HT-29 (cell line): Measurements from ENCODE around the gene SLX4IP. TPM values are rescaled to one million over a fixed set of nuclear protein-coding genes. Genes with fewer than 3 reads are reported as not detected.

Experiments
- DNase-seq: peaks from one replicate; pipeline ENCODE4 v3.0.0-alpha.2; 2015; ENCODE audit warnings: low spot score
- total RNA-seq: library from RNA; depleted of rRNA; stranded (reverse); fragments of >200 nt; shearing (Covaris generic); gene quantifications from 2 replicates; pipeline ENCODE4 v1.2.3, GENCODE V29; 2014

SLX4IP gene
- total RNA-seq, 1 experiment from 2014 or later = 1.4 TPM

- DNase-seq = no peak
Measured at GRCh38 chr20:10663756-10664155, 228.7 kb downstream of the SLX4IP start.

DNA sequence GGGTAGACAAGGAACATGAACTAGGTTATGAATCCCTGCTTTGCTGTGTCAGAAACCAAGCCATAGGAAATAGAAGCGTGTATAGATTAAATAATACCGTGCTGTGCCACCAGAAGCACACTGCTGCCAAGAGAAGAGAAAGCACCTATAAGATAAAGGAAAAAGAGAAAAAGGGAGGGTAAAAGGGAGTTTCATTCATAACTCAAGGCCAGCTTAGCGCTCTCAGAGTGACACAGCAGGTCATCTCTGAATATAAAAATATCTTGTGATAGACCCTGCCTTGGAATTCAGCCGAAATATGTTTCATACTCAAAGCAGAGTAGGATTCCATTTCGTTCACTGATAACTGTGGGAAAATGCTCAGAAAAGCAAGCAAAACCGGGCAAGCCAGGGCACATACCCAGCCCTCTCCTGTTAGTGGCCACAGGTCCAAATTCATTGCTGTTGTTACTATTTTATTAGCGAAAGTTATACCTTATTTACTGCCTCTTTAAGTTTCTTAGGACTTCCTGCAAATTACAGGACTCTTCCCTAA is 230.0 kb downstream of the SLX4IP start:
- no peak for DNase-seq

GRCh38 chr20:10665791-10666190 is 230.7 kb downstream of the SLX4IP start:
- no peak for DNase-seq

- no peak for DNase-seq
Measured at GRCh38 chr20:10666221-10667076, 231.3 kb downstream of the SLX4IP start.

DNA sequence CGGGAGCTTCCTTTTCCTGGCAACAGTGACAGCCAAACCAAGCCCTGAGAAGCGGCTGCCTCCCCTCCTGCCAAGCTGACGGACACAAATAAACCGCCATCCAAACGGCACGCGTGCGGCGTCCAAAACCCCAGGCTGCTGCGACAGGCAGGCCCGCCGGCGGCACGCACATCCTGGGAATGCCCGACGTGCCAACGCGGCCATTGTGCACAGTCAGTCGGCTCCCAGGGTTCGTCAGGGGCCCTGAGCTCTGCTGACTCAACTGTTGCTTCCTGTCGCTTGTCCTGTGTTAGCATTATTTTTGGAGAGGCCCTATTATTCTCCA is 231.9 kb downstream of the SLX4IP start:
- DNase-seq = no peak

DNA sequence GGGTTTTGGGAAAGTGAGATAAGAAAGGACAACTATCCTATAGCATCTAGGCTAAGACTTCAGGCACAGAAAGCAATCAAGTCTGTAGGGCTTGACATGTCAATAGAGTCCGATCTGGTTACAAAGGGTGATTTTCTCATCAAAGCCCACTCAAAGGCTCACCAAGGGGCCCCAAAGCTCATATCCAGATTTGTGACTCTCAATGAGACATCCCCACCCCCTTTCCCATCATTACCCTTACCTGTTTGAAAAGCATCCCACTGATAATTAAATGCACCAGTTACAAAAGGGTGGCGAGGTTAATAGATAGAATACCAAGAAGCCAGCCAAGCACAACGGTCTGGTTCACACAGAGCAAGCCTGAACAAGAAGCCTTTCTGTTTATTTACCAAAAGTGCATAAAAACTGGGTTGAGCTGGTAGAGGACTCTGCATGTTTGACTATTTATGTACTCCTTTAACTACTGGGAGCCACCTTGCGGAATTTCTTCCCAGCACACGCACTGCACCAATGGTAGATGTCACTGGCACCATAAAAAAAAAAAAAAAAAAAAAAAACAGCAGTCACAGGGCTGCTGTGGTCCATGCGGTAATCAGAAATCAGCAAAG is 232.6 kb downstream of the SLX4IP start:
- no peak for DNase-seq

- DNase-seq = no peak
Measured at GRCh38 chr20:10668677-10669368, 233.7 kb downstream of the SLX4IP start.

- DNase-seq = no peak
Measured at GRCh38 chr20:10669843-10670446, 234.8 kb downstream of the SLX4IP start.

- no peak for DNase-seq
Measured at GRCh38 chr20:10670501-10671220, 235.6 kb downstream of the SLX4IP start.

DNA sequence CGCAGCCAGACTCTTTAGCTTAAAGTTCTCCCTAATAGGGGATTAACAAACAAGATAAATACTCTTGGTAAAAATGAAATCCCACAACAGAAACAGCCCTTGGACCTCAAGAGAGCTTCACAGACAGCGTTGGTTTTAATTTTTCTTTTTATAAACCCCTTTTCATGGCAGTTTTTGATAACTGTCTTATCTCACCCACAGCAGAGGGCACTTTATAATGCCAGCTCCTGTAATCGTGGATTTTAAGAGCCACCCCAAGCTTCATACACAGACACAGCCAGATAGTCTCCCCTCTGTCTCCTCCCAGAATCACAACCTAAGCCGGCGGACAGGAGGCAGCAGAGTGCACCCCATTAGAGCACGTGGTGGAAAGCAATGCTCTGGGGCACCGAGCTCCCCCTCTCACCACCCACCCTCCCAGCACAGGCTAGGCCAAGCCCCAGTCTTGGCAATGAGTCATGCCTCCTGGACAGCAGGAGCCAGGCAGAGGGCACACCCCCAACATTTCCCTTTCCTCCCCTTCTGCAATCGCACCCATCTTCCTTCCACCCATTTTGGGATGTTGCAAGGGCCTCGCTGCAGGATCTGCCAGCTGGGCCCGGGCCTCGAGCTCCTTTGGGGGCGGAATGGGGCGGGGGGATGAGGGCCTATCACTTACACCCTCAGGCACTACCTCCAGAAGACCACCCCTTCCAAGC is 236.3 kb downstream of the SLX4IP start:
- DNase-seq = peak; percentile 92

- DNase-seq = peak; percentile 68
Measured at GRCh38 chr20:10671919-10672623, 237.0 kb downstream of the SLX4IP start.

DNA sequence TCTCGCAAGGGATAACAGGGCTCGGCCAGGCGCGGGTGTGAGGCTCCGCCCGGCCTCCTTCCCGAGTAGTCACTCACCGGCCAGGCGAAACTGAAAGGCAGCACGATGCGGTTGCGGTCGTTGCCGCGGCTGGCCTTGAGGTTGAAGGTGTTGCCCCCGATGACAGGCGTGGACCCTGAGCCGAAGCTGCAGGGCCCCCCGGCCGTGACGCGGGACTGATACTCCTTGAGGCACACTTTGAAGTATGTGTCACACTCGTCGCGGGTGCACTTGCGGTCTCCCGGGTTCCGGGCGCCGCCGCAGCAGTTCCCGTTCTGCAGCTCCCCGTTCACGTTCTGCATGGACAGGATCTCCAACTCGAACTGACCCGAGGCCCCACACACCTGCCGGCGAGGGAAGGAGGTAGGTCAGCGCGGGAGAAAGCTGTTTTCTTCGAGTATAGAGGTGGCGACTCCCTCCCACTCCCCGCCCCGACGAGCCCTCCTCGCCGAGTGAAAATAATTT is 237.6 kb downstream of the SLX4IP start:
- DNase-seq = peak; percentile 55

DNA sequence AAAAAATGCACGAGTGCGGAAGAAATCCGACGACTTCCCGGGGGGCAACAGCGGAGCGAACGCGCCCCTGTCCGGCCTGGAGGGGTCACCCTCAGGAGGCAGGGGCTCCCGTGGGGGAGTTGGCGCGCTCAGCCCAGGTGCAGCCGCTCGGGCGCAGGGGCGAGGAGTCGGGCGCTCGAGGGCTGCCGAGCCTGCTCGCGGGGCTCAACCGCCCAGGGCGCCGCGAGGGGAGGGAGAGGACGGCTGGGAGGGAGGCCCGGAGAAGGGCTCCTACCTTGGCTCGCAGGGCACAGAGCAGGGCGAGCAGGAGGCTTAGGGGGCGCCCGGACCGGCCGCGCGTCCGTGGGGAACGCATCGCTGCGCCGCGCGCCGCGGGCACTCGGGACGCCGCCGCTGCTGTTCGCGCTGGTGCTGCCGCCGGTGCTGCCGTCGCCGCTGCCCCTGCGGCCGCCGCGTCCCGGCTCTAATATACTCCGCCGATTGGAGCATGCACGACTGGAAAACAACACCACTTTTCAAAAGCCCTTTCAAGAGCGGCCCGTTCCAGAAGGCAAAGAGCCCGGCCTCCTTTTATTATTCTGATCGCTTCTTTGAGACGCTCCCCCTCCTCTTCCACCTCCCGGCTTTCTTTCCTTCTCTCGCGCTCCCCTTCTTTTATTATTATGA is 238.2 kb downstream of the SLX4IP start:
- no peak for DNase-seq

GRCh38 chr20:10673842-10674683 is 239.0 kb downstream of the SLX4IP start, which contains the start of gene JAG1:
Gene JAG1, minus strand, starts transcription at chr20:10673999. Its CDS starts 469 bp downstream, at chr20:10673530.
- DNase-seq = peak; percentile 97

DNA sequence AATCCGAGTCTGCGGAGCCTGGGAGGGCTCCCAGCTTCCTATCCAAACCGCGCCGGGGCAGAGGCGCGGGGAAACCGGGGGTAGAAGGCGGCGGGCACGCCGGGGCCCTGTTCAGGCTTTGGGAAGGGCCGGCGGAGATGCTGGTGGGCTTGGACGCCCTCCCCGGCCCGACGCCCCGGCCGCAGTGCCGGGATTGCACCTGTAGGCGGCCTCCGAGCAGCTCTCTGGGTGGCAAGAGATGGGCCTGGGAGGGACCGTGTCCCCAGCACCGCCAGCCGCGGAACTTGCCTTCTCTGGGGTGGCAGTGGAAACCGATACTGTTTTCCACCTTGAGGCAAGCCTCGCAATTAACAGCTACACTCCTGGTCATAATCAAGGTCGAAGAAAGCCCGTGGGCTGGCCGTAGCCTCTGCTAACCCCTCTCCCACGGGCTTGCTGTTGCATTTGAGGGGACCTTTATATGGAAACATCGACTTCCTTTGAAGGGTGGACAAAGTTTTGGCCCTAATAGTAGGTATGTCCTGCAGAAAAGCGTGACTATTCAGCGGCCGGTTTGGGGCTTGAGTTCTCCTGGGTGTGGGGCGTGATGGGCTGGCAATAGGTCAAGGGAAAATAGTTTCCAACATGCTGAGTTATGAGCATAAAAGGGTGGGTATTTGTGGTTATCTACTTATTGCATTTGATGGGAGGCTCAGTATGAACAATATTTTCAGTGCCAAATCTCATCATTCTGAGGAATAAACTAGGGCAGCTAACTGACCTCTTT is 239.8 kb downstream of the SLX4IP start:
- peak; percentile 87 for DNase-seq

DNA sequence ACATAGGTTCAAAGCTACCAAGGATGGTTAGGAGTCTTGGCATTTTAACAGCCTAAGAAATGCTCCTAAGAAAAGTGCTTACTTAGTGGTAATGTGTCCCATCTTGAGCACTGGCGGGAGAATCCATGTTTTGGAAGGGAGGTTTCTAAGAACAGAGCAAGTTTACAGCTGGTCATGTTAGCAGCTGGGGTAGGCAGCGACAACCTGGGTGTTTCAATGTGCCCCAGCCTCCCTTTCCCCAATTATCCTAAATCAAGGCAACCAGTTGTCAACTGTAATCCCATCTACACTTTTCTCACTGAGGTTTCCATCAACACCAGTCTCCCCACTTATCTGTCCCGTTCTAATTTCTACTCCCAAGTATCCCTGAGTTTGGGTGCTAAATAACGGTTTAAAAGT is 240.3 kb downstream of the SLX4IP start:
- DNase-seq = no peak

DNA sequence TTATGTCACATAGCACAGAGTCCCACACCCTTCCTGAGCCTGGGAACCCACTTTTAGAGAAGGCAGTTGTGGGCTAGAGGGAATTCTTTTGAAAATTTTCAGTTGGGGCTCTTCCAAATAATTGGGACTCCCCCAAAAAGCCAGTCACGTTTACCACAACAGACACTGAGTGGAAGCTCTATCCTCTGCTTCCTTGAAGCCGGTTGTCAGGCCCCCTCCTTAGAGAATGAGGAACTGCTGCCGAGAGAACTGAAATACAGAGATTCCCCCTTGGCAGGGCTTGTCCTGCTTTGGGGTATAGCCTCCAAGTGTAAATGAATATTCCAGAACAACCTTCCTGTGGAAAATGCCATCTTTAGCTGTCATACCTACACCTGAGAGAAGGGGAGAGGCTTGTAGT is 241.4 kb downstream of the SLX4IP start:
- DNase-seq = no peak
